ENCODE results near the gene FHIP2A.

DNA sequence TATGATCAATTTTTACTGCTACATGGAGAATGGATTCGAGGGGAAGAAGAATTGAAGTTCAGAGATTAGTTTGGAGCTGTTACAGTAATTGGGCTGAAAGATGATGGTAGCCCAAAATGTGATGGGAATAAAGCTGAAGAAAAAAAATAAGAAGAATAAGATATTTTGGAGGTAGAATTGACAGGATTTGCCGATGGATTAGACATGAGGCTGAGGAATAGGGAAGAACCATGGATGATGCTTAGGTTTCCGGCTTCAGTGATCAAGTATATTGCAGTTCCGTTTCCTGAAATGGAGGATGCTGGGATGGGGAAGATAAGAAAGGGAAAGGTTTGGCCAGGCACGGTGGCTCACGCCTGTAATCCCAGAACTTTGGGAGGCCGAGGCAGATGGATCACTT, 38.9 kb upstream of the FHIP2A start:
- TF ChIP-seq CTCF (IDR thresholded peaks at IDR 0.05) (no peak), POLR2A (IDR thresholded peaks at IDR 0.05) (no peak)
